Subcutaneous abdominal adipose tissue (tissue), 5 donors: ENCODE measurements around the gene ABR.

Source experiments
- H3K27ac ChIP-seq: one replicate; pipeline ENCODE4 v1.7.0; 2013; ENCODE audit warnings: low read depth, mild to moderate bottlenecking, inconsistent platforms, low read length, moderate library complexity
- H3K27me3 ChIP-seq, 5 donors: one replicate each; pipeline ENCODE4 v1.7.0; 2013; ENCODE audit warnings: low read length in 5 of 5, inconsistent platforms in 1 of 5; ENCODE audit not compliant: control insufficient read depth in 5 of 5, insufficient read depth in 4 of 5
- H3K36me3 ChIP-seq, 5 donors: one replicate each; pipeline ENCODE4 v1.7.0; 2013; ENCODE audit warnings: low read length in 5 of 5; ENCODE audit not compliant: control insufficient read depth in 5 of 5, insufficient read depth in 5 of 5
- H3K4me1 ChIP-seq, 5 donors: one replicate each; pipeline ENCODE4 v1.7.0; 2013; ENCODE audit warnings: low read length in 5 of 5, mild to moderate bottlenecking in 3 of 5, moderate library complexity in 1 of 5; ENCODE audit not compliant: control insufficient read depth in 5 of 5, insufficient read depth in 5 of 5
- H3K4me3 ChIP-seq, 5 donors: one replicate each; pipeline ENCODE4 v1.7.0; 2013; ENCODE audit warnings: low read length in 5 of 5, low read depth in 1 of 5
- H3K9ac ChIP-seq, 5 donors: one replicate each; pipeline ENCODE4 v1.7.0; 2013; ENCODE audit warnings: low read length in 5 of 5, mild to moderate bottlenecking in 4 of 5, moderate library complexity in 3 of 5
- H3K9me3 ChIP-seq, 5 donors: one replicate each; pipeline ENCODE4 v1.7.0; 2013; ENCODE audit warnings: low read length in 5 of 5; ENCODE audit not compliant: control insufficient read depth in 5 of 5
- donor health status: healthy.
- donor health status: healthy.
- donor health status: healthy.
- donor health status: healthy.
- donor health status: healthy.

ABR gene

GRCh38 chr17:1027044-1027443, 152.7 kb downstream of the ABR start:
- Histone ChIP-seq H3K4me1 (peaks cover 3 to 39% (median 35%) of the 10 kb centered on the region in 5 donors), H3K9ac (no peak overlapping the region), H3K27ac (no peak overlapping the region), H3K9me3 (no peaks in the 10 kb centered on the region), H3K36me3 (peaks cover 0 to 23% (median 5%) of the 10 kb centered on the region in 5 donors), H3K27me3 (no peaks in the 10 kb centered on the region), H3K4me3 (no peak overlapping the region)

GRCh38 chr17:1026599-1026975, 153.2 kb downstream of the ABR start:
- no peaks in the 10 kb centered on the region for H3K27me3 ChIP-seq
- no peak overlapping the region for H3K27ac ChIP-seq
- peaks cover 3 to 38% (median 36%) of the 10 kb centered on the region in 5 donors for H3K4me1 ChIP-seq
- H3K9me3 ChIP-seq, result no peaks in the 10 kb centered on the region
- no peak overlapping the region for H3K4me3 ChIP-seq
- no peak overlapping the region for H3K9ac ChIP-seq
- peaks cover 0 to 23% (median 5%) of the 10 kb centered on the region in 5 donors for H3K36me3 ChIP-seq

GRCh38 chr17:1025733-1026598, 153.8 kb downstream of the ABR start:
- no peak overlapping the region for H3K27ac ChIP-seq
- peaks cover 0 to 23% (median 5%) of the 10 kb centered on the region in 5 donors for H3K36me3 ChIP-seq
- peaks cover 3 to 35% (median 33%) of the 10 kb centered on the region in 5 donors for H3K4me1 ChIP-seq
- H3K4me3 ChIP-seq, result no peak overlapping the region
- no peaks in the 10 kb centered on the region for H3K9me3 ChIP-seq
- no peak overlapping the region for H3K9ac ChIP-seq
- no peaks in the 10 kb centered on the region for H3K27me3 ChIP-seq

- peaks cover 3 to 21% (median 18%) of the 10 kb centered on the region in 5 donors for H3K4me1 ChIP-seq
- H3K27ac ChIP-seq, result no peak overlapping the region
- H3K4me3 ChIP-seq, result no peak overlapping the region
- H3K9ac ChIP-seq, result no peak overlapping the region
- no peaks in the 10 kb centered on the region for H3K9me3 ChIP-seq
- H3K36me3 ChIP-seq, result peaks cover 0 to 23% (median 5%) of the 10 kb centered on the region in 5 donors
- no peaks in the 10 kb centered on the region for H3K27me3 ChIP-seq
Measured at GRCh38 chr17:1024076-1024475, 155.7 kb downstream of the ABR start.

- H3K9ac ChIP-seq, result peak overlapping the region in 1 of 5 donors; percentile 26
- peaks cover 3 to 20% (median 18%) of the 10 kb centered on the region in 5 donors for H3K4me1 ChIP-seq
- H3K27me3 ChIP-seq, result no peaks in the 10 kb centered on the region
- no peak overlapping the region for H3K27ac ChIP-seq
- H3K36me3 ChIP-seq, result peaks cover 0 to 24% (median 11%) of the 10 kb centered on the region in 5 donors
- H3K4me3 ChIP-seq, result no peak overlapping the region
- H3K9me3 ChIP-seq, result no peaks in the 10 kb centered on the region
Measured at GRCh38 chr17:1022278-1023024, 157.3 kb downstream of the ABR start.

GRCh38 chr17:1021147-1021546, 158.6 kb downstream of the ABR start:
- Histone ChIP-seq H3K27me3 (no peaks in the 10 kb centered on the region), H3K9ac (no peak overlapping the region), H3K27ac (no peak overlapping the region), H3K4me1 (peaks cover 3 to 12% (median 10%) of the 10 kb centered on the region in 5 donors), H3K9me3 (no peaks in the 10 kb centered on the region), H3K36me3 (peaks cover 0 to 19% (median 13%) of the 10 kb centered on the region in 5 donors), H3K4me3 (no peak overlapping the region)

- H3K9ac ChIP-seq, result no peak overlapping the region
- H3K27ac ChIP-seq, result no peak overlapping the region
- no peaks in the 10 kb centered on the region for H3K27me3 ChIP-seq
- H3K4me1 ChIP-seq, result peaks cover 3 to 12% (median 10%) of the 10 kb centered on the region in 5 donors
- H3K4me3 ChIP-seq, result no peak overlapping the region
- no peaks in the 10 kb centered on the region for H3K9me3 ChIP-seq
- peaks cover 0 to 19% (median 11%) of the 10 kb centered on the region in 5 donors for H3K36me3 ChIP-seq
Measured at GRCh38 chr17:1019451-1019850, 160.3 kb downstream of the ABR start.

- Histone ChIP-seq H3K4me3 (no peak overlapping the region), H3K4me1 (peaks cover 3 to 12% (median 10%) of the 10 kb centered on the region in 5 donors), H3K27me3 (no peaks in the 10 kb centered on the region), H3K9ac (no peak overlapping the region), H3K36me3 (peaks cover 0 to 15% (median 11%) of the 10 kb centered on the region in 5 donors), H3K27ac (no peak overlapping the region), H3K9me3 (no peaks in the 10 kb centered on the region)
Measured at GRCh38 chr17:1018547-1018946, 161.2 kb downstream of the ABR start.

- no peaks in the 10 kb centered on the region for H3K27me3 ChIP-seq
- H3K9me3 ChIP-seq, result no peaks in the 10 kb centered on the region
- H3K27ac ChIP-seq, result no peak overlapping the region
- no peak overlapping the region for H3K4me3 ChIP-seq
- peaks cover 0 to 14% (median 13%) of the 10 kb centered on the region in 5 donors for H3K4me1 ChIP-seq
- no peak overlapping the region for H3K9ac ChIP-seq
- H3K36me3 ChIP-seq, result peaks cover 0 to 51% (median 33%) of the 10 kb centered on the region in 5 donors
Measured at GRCh38 chr17:1013729-1014090, 166.1 kb downstream of the ABR start.
